OCI-LY1 (cell line): Measurements from ENCODE around the gene KRT23.

Experiments
- H2AFZ ChIP-seq: fragments of 200-600 bp; sonication (generic), shearing (Covaris generic); 2 replicates; pipeline ENCODE4 v1.6.0; 2014; ENCODE audit warnings: antibody characterized with exemption, mild to moderate bottlenecking, low read length
- H3F3A ChIP-seq: fragments of 200-600 bp; sonication (generic), shearing (Covaris generic); 2 replicates; pipeline ENCODE4 v1.6.0; 2014; ENCODE audit warnings: mild to moderate bottlenecking, antibody characterized with exemption, low read length, moderate library complexity; ENCODE audit not compliant: insufficient read depth
- H3K27ac ChIP-seq: fragments of 200-600 bp; sonication (generic); 2 replicates; pipeline ENCODE4 v1.5.1; 2014; ENCODE audit warnings: low read length, mixed run types, mild to moderate bottlenecking, low read depth; ENCODE audit not compliant: poor library complexity, severe bottlenecking
- H3K27me3 ChIP-seq: fragments of 200-600 bp; sonication (generic); 2 replicates; pipeline ENCODE4 v1.6.0; 2014; ENCODE audit warnings: antibody characterized with exemption, mild to moderate bottlenecking, low read length, moderate library complexity; ENCODE audit not compliant: insufficient read depth
- H3K36me3 ChIP-seq: fragments of 200-600 bp; sonication (generic); 2 replicates; pipeline ENCODE4 v1.6.1; 2014; ENCODE audit warnings: mild to moderate bottlenecking, antibody characterized with exemption, low read length, moderate library complexity, mixed read lengths; ENCODE audit not compliant: insufficient read depth
- H3K4me1 ChIP-seq: fragments of 200-600 bp; sonication (generic); 2 replicates; pipeline ENCODE4 v1.5.1; 2014; ENCODE audit warnings: mild to moderate bottlenecking, low read length, moderate library complexity; ENCODE audit not compliant: insufficient read depth, severe bottlenecking
- H3K4me2 ChIP-seq: fragments of 200-600 bp; sonication (generic), shearing (Covaris generic); 2 replicates; pipeline ENCODE4 v1.6.1; 2014; ENCODE audit warnings: low read length
- H3K4me3 ChIP-seq: fragments of 200-600 bp; sonication (generic); 2 replicates; pipeline ENCODE4 v1.5.1; 2014; ENCODE audit warnings: low read length, low read depth, mild to moderate bottlenecking, mixed read lengths; ENCODE audit not compliant: poor library complexity, severe bottlenecking
- H3K79me2 ChIP-seq: fragments of 200-600 bp; shearing (Covaris generic); 2 replicates; pipeline ENCODE4 v1.6.1; 2016; ENCODE audit warnings: mixed run types, low read length, mixed read lengths; ENCODE audit not compliant: insufficient read depth
- H3K9ac ChIP-seq: fragments of 200-600 bp; sonication (generic), shearing (Covaris generic); 2 replicates; pipeline ENCODE4 v1.6.1; 2014; ENCODE audit warnings: mild to moderate bottlenecking, low read length, mixed read lengths
- H3K9me2 ChIP-seq: fragments of 200-600 bp; sonication (generic), shearing (Covaris generic); 2 replicates; pipeline ENCODE4 v1.6.1; 2014; ENCODE audit warnings: low read depth, mild to moderate bottlenecking, low read length, mixed read lengths
- H3K9me3 ChIP-seq: fragments of 200-600 bp; shearing (Covaris generic); 2 replicates; pipeline ENCODE4 v1.6.1; 2014; ENCODE audit warnings: low read length, mixed read lengths
- H4K20me1 ChIP-seq: fragments of 200-600 bp; sonication (generic), shearing (Covaris generic); 2 replicates; pipeline ENCODE4 v1.6.0; 2016; ENCODE audit warnings: mild to moderate bottlenecking, low read length; ENCODE audit not compliant: insufficient read depth
- CTCF ChIP-seq: fragments of 200-600 bp; sonication (generic), shearing (Covaris generic); IDR thresholded peaks from 2 replicates; pipeline ENCODE4 v1.5.1; 2017; ENCODE audit warnings: mild to moderate bottlenecking, antibody characterized with exemption, low read length, moderate library complexity, mixed read lengths
- EZH2 ChIP-seq: fragments of 200-600 bp; sonication (generic), shearing (Covaris generic); IDR thresholded peaks from 2 replicates; pipeline ENCODE4 v1.8.0; 2017; ENCODE audit warnings: borderline replicate concordance, mixed run types, mild to moderate bottlenecking, antibody characterized with exemption, low read length, moderate library complexity, mixed read lengths

Gene KRT23

GRCh38 chr17:40981115-40981514 lies 43.7 kb upstream of the KRT23 start:
- no peaks in the 10 kb centered on the region for H4K20me1 ChIP-seq
- H3K79me2 ChIP-seq: no peaks in the 10 kb centered on the region
- no peak overlapping the region for H2AFZ ChIP-seq
- H3K9ac ChIP-seq: no peak overlapping the region
- no peak overlapping the region for H3K4me2 ChIP-seq
- H3K27me3 ChIP-seq: no peaks in the 10 kb centered on the region
- no peak overlapping the region for H3K4me3 ChIP-seq
- H3K4me1 ChIP-seq: no peaks in the 10 kb centered on the region
- no peak overlapping the region for H3K27ac ChIP-seq
- H3K36me3 ChIP-seq: no peaks in the 10 kb centered on the region
- no peaks in the 10 kb centered on the region for H3K9me2 ChIP-seq
- no peaks in the 10 kb centered on the region for H3F3A ChIP-seq
- TF ChIP-seq EZH2: no peak
- no peak for TF ChIP-seq CTCF
- H3K9me3 ChIP-seq: no peaks in the 10 kb centered on the region

DNA sequence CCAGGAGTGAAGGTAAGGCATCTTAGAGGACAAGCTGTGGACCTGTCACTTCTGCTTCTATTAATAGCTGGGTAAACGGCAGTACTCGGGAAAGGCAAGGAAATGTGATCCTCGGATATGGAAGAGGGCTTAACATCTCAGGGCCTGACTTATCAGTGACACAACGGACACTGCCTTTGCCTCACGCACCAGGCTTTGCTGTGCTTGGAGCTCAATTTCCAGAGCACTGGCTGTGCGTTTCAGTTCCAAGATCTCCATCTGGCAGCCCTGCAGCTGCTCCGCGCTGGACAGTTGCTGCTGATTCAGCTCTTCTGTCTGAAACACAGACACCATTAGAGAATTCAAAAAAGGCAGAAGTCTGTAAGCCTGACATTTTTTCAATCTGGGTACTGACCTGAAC lies 43.1 kb upstream of the KRT23 start:
- no peak overlapping the region for H2AFZ ChIP-seq
- no peak overlapping the region for H3K9ac ChIP-seq
- no peaks in the 10 kb centered on the region for H4K20me1 ChIP-seq
- H3K9me3 ChIP-seq: no peaks in the 10 kb centered on the region
- no peak for TF ChIP-seq EZH2
- no peak for TF ChIP-seq CTCF
- H3K4me1 ChIP-seq: no peaks in the 10 kb centered on the region
- H3K4me2 ChIP-seq: no peak overlapping the region
- H3K4me3 ChIP-seq: no peak overlapping the region
- H3K79me2 ChIP-seq: no peaks in the 10 kb centered on the region
- H3K36me3 ChIP-seq: no peaks in the 10 kb centered on the region
- no peaks in the 10 kb centered on the region for H3K9me2 ChIP-seq
- H3K27me3 ChIP-seq: no peaks in the 10 kb centered on the region
- no peaks in the 10 kb centered on the region for H3F3A ChIP-seq
- H3K27ac ChIP-seq: no peak overlapping the region

GRCh38 chr17:40980117-40980516 lies 42.7 kb upstream of the KRT23 start:
- H4K20me1 ChIP-seq: no peaks in the 10 kb centered on the region
- no peaks in the 10 kb centered on the region for H3F3A ChIP-seq
- H3K4me3 ChIP-seq: no peak overlapping the region
- H3K4me1 ChIP-seq: no peaks in the 10 kb centered on the region
- H3K27ac ChIP-seq: no peak overlapping the region
- TF ChIP-seq EZH2: no peak
- TF ChIP-seq CTCF: no peak
- H3K27me3 ChIP-seq: no peaks in the 10 kb centered on the region
- H2AFZ ChIP-seq: no peak overlapping the region
- no peaks in the 10 kb centered on the region for H3K79me2 ChIP-seq
- H3K9ac ChIP-seq: no peak overlapping the region
- H3K9me3 ChIP-seq: no peaks in the 10 kb centered on the region
- no peaks in the 10 kb centered on the region for H3K36me3 ChIP-seq
- H3K9me2 ChIP-seq: no peaks in the 10 kb centered on the region
- H3K4me2 ChIP-seq: no peak overlapping the region
